ENCODE measurements around the gene DLK2.

- TF ChIP-seq CTCF (conservative IDR thresholded peaks at IDR 0.05; ENCODE audit: low read depth, low read length) (no peak), EZH2 (IDR thresholded peaks at IDR 0.05; ENCODE audit: low read length, unreplicated experiment) (no peak), EZH2phosphoT487 (IDR thresholded peaks at IDR 0.05; ENCODE audit: borderline replicate concordance, low read length) (no peak)
These were observed 41.7 kb upstream of the DLK2 start for GRCh38 chr6:43497129-43497396.

Data from PC-3 (cell line).